Activated gamma-delta T cell treated with anti-CD3 and anti-CD28 coated beads, Interleukin-2, amount 50 U/mL, for 16 hours (primary cell): ENCODE measurements around the gene NR2F2.

Experiments
- DNase-seq: peaks from one replicate; pipeline ENCODE4 v3.0.0-alpha.2; 2020; ENCODE audit warnings: low read depth

NR2F2 gene

GRCh38 chr15:96343113-96344059, 12.9 kb downstream of the NR2F2 start:
- DNase-seq: no peak

- no peak for DNase-seq
Measured at GRCh38 chr15:96344060-96344705, 13.7 kb downstream of the NR2F2 start.

GRCh38 chr15:96344706-96345559, 14.4 kb downstream of the NR2F2 start:
- no peak for DNase-seq

GRCh38 chr15:96345560-96346399, 15.3 kb downstream of the NR2F2 start:
- DNase-seq: no peak

GRCh38 chr15:96346409-96346970, 16.0 kb downstream of the NR2F2 start:
- no peak for DNase-seq

- no peak for DNase-seq
Measured at GRCh38 chr15:96347181-96348111, 16.9 kb downstream of the NR2F2 start.

GRCh38 chr15:96348112-96349027, 17.9 kb downstream of the NR2F2 start:
- no peak for DNase-seq

- DNase-seq: no peak
Measured at GRCh38 chr15:96349034-96349856, 18.7 kb downstream of the NR2F2 start.

GRCh38 chr15:96349857-96350720, 19.6 kb downstream of the NR2F2 start:
- DNase-seq: no peak

GRCh38 chr15:96350934-96351724, 20.6 kb downstream of the NR2F2 start:
- DNase-seq: no peak

- no peak for DNase-seq
Measured at GRCh38 chr15:96351761-96352603, 21.5 kb downstream of the NR2F2 start.

- DNase-seq: no peak
Measured at GRCh38 chr15:96352604-96353405, 22.3 kb downstream of the NR2F2 start.

GRCh38 chr15:96353416-96353929, 23.0 kb downstream of the NR2F2 start:
- no peak for DNase-seq
